Astrocyte (in vitro differentiated cells and primary cell): ENCODE measurements around the gene ESAM. TPM values are rescaled to one million over a fixed set of nuclear protein-coding genes. Genes with fewer than 3 reads are reported as not detected.

ENCODE experiments used
- DNase-seq: peaks from one replicate; pipeline ENCODE4 v3.0.0-alpha.2; 2010; ENCODE audit warnings: low read depth
- FAIRE-seq: peaks from 2 replicates; lab custom pipeline; 2011; peaks lifted over from hg19 to GRCh38; lab: Jason Lieb, UNC
- H2AFZ ChIP-seq: 2 replicates; pipeline ENCODE4 v1.6.0; 2012; ENCODE audit warnings: low read depth, low read length, inconsistent platforms
- H3K27ac ChIP-seq: 2 replicates; pipeline ENCODE4 v1.5.1; 2011; ENCODE audit warnings: low read depth, low read length, inconsistent platforms
- H3K27me3 ChIP-seq: 2 replicates; pipeline ENCODE4 v1.6.0; 2011; ENCODE audit warnings: low read length, inconsistent platforms; ENCODE audit not compliant: insufficient read depth
- H3K36me3 ChIP-seq: 2 replicates; pipeline ENCODE4 v1.5.1; 2011; ENCODE audit warnings: low read length, inconsistent platforms; ENCODE audit not compliant: insufficient read depth
- H3K4me1 ChIP-seq: 2 replicates; pipeline ENCODE4 v1.5.1; 2011; ENCODE audit warnings: low read length, inconsistent platforms; ENCODE audit not compliant: insufficient read depth
- H3K4me2 ChIP-seq: 2 replicates; pipeline ENCODE4 v1.6.0; 2012; ENCODE audit warnings: low read length, inconsistent platforms
- H3K4me3 ChIP-seq: 2 replicates; pipeline ENCODE4 v1.5.1; 2011; ENCODE audit warnings: low read depth, mild to moderate bottlenecking, low read length, inconsistent platforms; ENCODE audit not compliant: insufficient read depth
- H3K79me2 ChIP-seq: 2 replicates; pipeline ENCODE4 v1.6.0; 2012; ENCODE audit warnings: mild to moderate bottlenecking, low read length, inconsistent platforms; ENCODE audit not compliant: insufficient read depth
- H3K9ac ChIP-seq: 2 replicates; pipeline ENCODE4 v1.6.0; 2012; ENCODE audit warnings: mild to moderate bottlenecking, low read length, inconsistent platforms
- H3K9me3 ChIP-seq: 2 replicates; pipeline ENCODE4 v1.5.1; 2012; ENCODE audit warnings: low read depth, mild to moderate bottlenecking, low read length, inconsistent platforms; ENCODE audit not compliant: insufficient read depth
- H4K20me1 ChIP-seq: 2 replicates; pipeline ENCODE4 v1.6.0; 2012; ENCODE audit warnings: low read length, inconsistent platforms; ENCODE audit not compliant: insufficient read depth
- H3K27ac Mint-ChIP-seq: one replicate; pipeline ENCODE4 v1.8.0; 2021; ENCODE audit warnings: mild to moderate bottlenecking, mixed read lengths; ENCODE audit not compliant: unreplicated experiment
- H3K27me3 Mint-ChIP-seq: one replicate; pipeline ENCODE4 v1.8.0; 2021; ENCODE audit warnings: low read depth, mixed read lengths; ENCODE audit not compliant: unreplicated experiment
- H3K36me3 Mint-ChIP-seq: one replicate; pipeline ENCODE4 v1.8.0; 2021; ENCODE audit warnings: low read depth, mixed read lengths; ENCODE audit not compliant: unreplicated experiment
- H3K4me1 Mint-ChIP-seq: one replicate; pipeline ENCODE4 v1.8.0; 2021; ENCODE audit warnings: low read depth, mixed read lengths; ENCODE audit not compliant: unreplicated experiment
- H3K4me3 Mint-ChIP-seq: one replicate; pipeline ENCODE4 v1.8.0; 2021; ENCODE audit warnings: mild to moderate bottlenecking, moderate library complexity, mixed read lengths; ENCODE audit not compliant: unreplicated experiment
- H3K9me3 Mint-ChIP-seq: one replicate; pipeline ENCODE4 v1.8.0; 2021; ENCODE audit warnings: mild to moderate bottlenecking, mixed read lengths; ENCODE audit not compliant: unreplicated experiment
- CTCF ChIP-seq: IDR thresholded peaks from 2 replicates; pipeline ENCODE4 v1.5.1; 2011; ENCODE audit warnings: low read depth, mild to moderate bottlenecking, inconsistent platforms, low read length, moderate library complexity; ENCODE audit not compliant: insufficient read depth
- EZH2 ChIP-seq: IDR thresholded peaks from 2 replicates; pipeline ENCODE4 v1.6.1; 2012; ENCODE audit warnings: mild to moderate bottlenecking, low read length, inconsistent platforms; ENCODE audit not compliant: insufficient read depth
- total RNA-seq: library from RNA; stranded (reverse); gene quantifications from 2 replicates; pipeline ENCODE4 v1.2.1, GENCODE V29; 2021

The ESAM gene
- total RNA-seq, 1 donor from 2014 or later, result 22.0 TPM

GRCh38 chr11:124729571-124729970 lies 32.5 kb downstream of the ESAM start:
- Histone ChIP-seq H3K4me2 (no peak overlapping the region), H3K27ac (no peak overlapping the region), H3K9me3 (no peaks in the 10 kb centered on the region), H3K9ac (no peak overlapping the region), H2AFZ (no peak overlapping the region), H3K4me3 (no peak overlapping the region), H3K27me3 (peaks cover 2% of the 10 kb centered on the region), H3K36me3 (no peaks in the 10 kb centered on the region), H3K79me2 (no peaks in the 10 kb centered on the region), H3K4me1 (peaks cover 13% of the 10 kb centered on the region), H4K20me1 (no peaks in the 10 kb centered on the region)
- TF ChIP-seq EZH2, result no peak
- no peak for TF ChIP-seq CTCF
- no peak overlapping the region for H3K4me3 Mint-ChIP-seq
- DNase-seq (no peak), FAIRE-seq (no peak)
- no peaks in the 10 kb centered on the region for H3K9me3 Mint-ChIP-seq
- peaks cover 22% of the 10 kb centered on the region for H3K4me1 Mint-ChIP-seq
- H3K27me3 Mint-ChIP-seq, result peaks cover 20% of the 10 kb centered on the region
- no peaks in the 10 kb centered on the region for H3K36me3 Mint-ChIP-seq
- H3K27ac Mint-ChIP-seq, result no peak overlapping the region

GRCh38 chr11:124728134-124728533 lies 34.0 kb downstream of the ESAM start:
- no peak for TF ChIP-seq EZH2
- no peak for TF ChIP-seq CTCF
- Histone ChIP-seq H4K20me1 (no peaks in the 10 kb centered on the region), H3K79me2 (no peaks in the 10 kb centered on the region), H3K27me3 (peaks cover 5% of the 10 kb centered on the region), H3K4me3 (no peak overlapping the region), H3K27ac (no peak overlapping the region), H2AFZ (no peak overlapping the region), H3K4me2 (no peak overlapping the region), H3K36me3 (no peaks in the 10 kb centered on the region), H3K4me1 (peaks cover 13% of the 10 kb centered on the region), H3K9me3 (no peaks in the 10 kb centered on the region), H3K9ac (no peak overlapping the region)
- Mint-ChIP-seq H3K36me3 (no peaks in the 10 kb centered on the region), H3K27ac (no peak overlapping the region), H3K9me3 (peaks cover 2% of the 10 kb centered on the region), H3K27me3 (peaks cover 18% of the 10 kb centered on the region), H3K4me3 (no peak overlapping the region), H3K4me1 (peaks cover 24% of the 10 kb centered on the region)
- DNase-seq (no peak), FAIRE-seq (no peak)

- no peaks in the 10 kb centered on the region for H3K79me2 ChIP-seq
- H2AFZ ChIP-seq, result no peak overlapping the region
- no peak overlapping the region for H3K27ac Mint-ChIP-seq
- peaks cover 2% of the 10 kb centered on the region for H3K9me3 Mint-ChIP-seq
- H3K36me3 ChIP-seq, result no peaks in the 10 kb centered on the region
- peaks cover 11% of the 10 kb centered on the region for H3K27me3 ChIP-seq
- H3K9ac ChIP-seq, result no peak overlapping the region
- TF ChIP-seq EZH2, result no peak
- TF ChIP-seq CTCF, result no peak
- H3K4me3 Mint-ChIP-seq, result no peak overlapping the region
- FAIRE-seq (no peak), DNase-seq (no peak)
- H3K4me3 ChIP-seq, result no peak overlapping the region
- peaks cover 13% of the 10 kb centered on the region for H3K4me1 ChIP-seq
- no peak overlapping the region for H3K4me2 ChIP-seq
- H4K20me1 ChIP-seq, result no peaks in the 10 kb centered on the region
- H3K27ac ChIP-seq, result no peak overlapping the region
- no peaks in the 10 kb centered on the region for H3K9me3 ChIP-seq
- peaks cover 22% of the 10 kb centered on the region for H3K27me3 Mint-ChIP-seq
- H3K4me1 Mint-ChIP-seq, result peaks cover 24% of the 10 kb centered on the region
- no peaks in the 10 kb centered on the region for H3K36me3 Mint-ChIP-seq
These were observed 34.6 kb downstream of the ESAM start for GRCh38 chr11:124727474-124727873.
